HCT116 (cell line): Measurements from ENCODE around the gene MORF4L2. TPM values are rescaled to one million over a fixed set of nuclear protein-coding genes. Genes with fewer than 3 reads are reported as not detected.

Experiments used
- ATAC-seq: fragments of 200-7000 bp; cut with Tn5 transposase; 2 replicates; pipeline ENCODE4 v1.9.1; 2020; ENCODE audit warnings: mild to moderate bottlenecking, moderate library complexity
- BruUV-seq: library from RNA; stranded (reverse); fragments of 400-500 nt; replicated peaks from 2 replicates; lab custom pipeline; 2021; lab: Mats Ljungman, UMichigan
- CTCF ChIA-PET: fragments of 300-600 bp; sonication (Branson Sonifier 250); formaldehyde crosslinking; loops from one replicate; lab custom pipeline; 2021; ENCODE audit warnings: antibody characterized with exemption; lab: Charles Lee
- POLR2A ChIA-PET: fragments of 300-600, 350-600 bp; sonication (Branson Sonifier 250); formaldehyde crosslinking; loops from one replicate; lab custom pipeline; 2021; ENCODE audit warnings: antibody characterized with exemption; lab: Charles Lee
- RAD21 ChIA-PET, 2 experiments: fragments of 300-600 bp; sonication (Branson Sonifier 250); formaldehyde crosslinking; loops; one replicate each; lab custom pipeline; 2023; ENCODE audit warnings: low total read pairs in 2 of 2; ENCODE audit not compliant: uncharacterized antibody in 2 of 2, unreplicated experiment in 2 of 2, low non-redundant PET in 1 of 2; lab: Charles Lee
- DNase-seq: peaks from one replicate; pipeline ENCODE4 v3.0.0-alpha.2; 2010; ENCODE audit warnings: low read depth, low spot score
- H2AFZ ChIP-seq: fragments of 200-600 bp; shearing (Covaris generic), sonication (generic); 2 replicates; pipeline ENCODE4 v1.6.1; 2017; ENCODE audit warnings: low read depth, mixed run types, mixed read lengths, antibody characterized with exemption, low read length; ENCODE audit not compliant: poor library complexity, severe bottlenecking
- H3K27ac ChIP-seq: 2 replicates; pipeline ENCODE4 v1.5.1; 2012; ENCODE audit warnings: low read depth, low read length
- H3K27me3 ChIP-seq: fragments of 200-600 bp; sonication (generic); 2 replicates; pipeline ENCODE4 v1.6.1; 2016; ENCODE audit warnings: mixed run types, low read length, mixed read lengths; ENCODE audit not compliant: insufficient read depth
- H3K36me3 ChIP-seq, 2 experiments: fragments of 200-500 bp in 1 of 2; fragments of 200-600 bp in 1 of 2; sonication (Bioruptor generic) in 1 of 2; sonication (generic) in 1 of 2; 2 replicates each; pipeline versions ENCODE4 v1.5.1 to v1.6.1; 2014 to 2016; ENCODE audit warnings: low read length in 2 of 2, inconsistent platforms in 1 of 2, mixed read lengths in 1 of 2, mixed run types in 1 of 2; ENCODE audit not compliant: insufficient read depth in 2 of 2, control insufficient read depth in 1 of 2
- H3K4me1 ChIP-seq, 2 experiments: fragments of 200-600 bp in 1 of 2; sonication (generic) in 1 of 2; 2 replicates each; pipeline versions ENCODE4 v1.5.1 to v1.6.1; 2012 to 2017; ENCODE audit warnings: low read length in 2 of 2, inconsistent platforms in 1 of 2, mild to moderate bottlenecking in 1 of 2, mixed read lengths in 1 of 2, mixed run types in 1 of 2, moderate library complexity in 1 of 2; ENCODE audit not compliant: insufficient read depth in 2 of 2, control insufficient read depth in 1 of 2
- H3K4me2 ChIP-seq: fragments of 200-600 bp; sonication (generic); 2 replicates; pipeline ENCODE4 v1.6.1; 2017; ENCODE audit warnings: mixed run types, low read length, mixed read lengths
- H3K4me3 ChIP-seq, 2 experiments: fragments of 200-600 bp in 1 of 2; sonication (generic) in 1 of 2; replicated peaks in 1 of 2; 2 replicates each; pipeline ENCODE4 v1.5.1; 2011 to 2016; ENCODE audit warnings: low read length in 2 of 2, control low read depth in 1 of 2, low read depth in 1 of 2, mild to moderate bottlenecking in 1 of 2, mixed read lengths in 1 of 2, mixed run types in 1 of 2
- H3K79me2 ChIP-seq: fragments of 200-600 bp; sonication (generic); 2 replicates; pipeline ENCODE4 v1.6.1; 2017; ENCODE audit warnings: mild to moderate bottlenecking, mixed run types, low read length, moderate library complexity, mixed read lengths; ENCODE audit not compliant: insufficient read depth
- H3K9ac ChIP-seq: fragments of 200-600 bp; sonication (generic); 2 replicates; pipeline ENCODE4 v1.6.1; 2016; ENCODE audit warnings: low read length, mixed read lengths
- H3K9me2 ChIP-seq: fragments of 200-600 bp; sonication (generic), shearing (Covaris generic); 2 replicates; pipeline ENCODE4 v1.6.1; 2017; ENCODE audit warnings: mixed run types, mild to moderate bottlenecking, moderate library complexity; ENCODE audit not compliant: insufficient read depth
- H3K9me3 ChIP-seq, 2 experiments: fragments of 200-500 bp in 1 of 2; fragments of 200-600 bp in 1 of 2; sonication (Bioruptor generic) in 1 of 2; sonication (generic) in 1 of 2; 2 replicates each; pipeline ENCODE4 v1.6.1; 2014 to 2017; ENCODE audit warnings: low read length in 2 of 2, mixed read lengths in 2 of 2, inconsistent platforms in 1 of 2, low read depth in 1 of 2, mild to moderate bottlenecking in 1 of 2, mixed run types in 1 of 2, moderate library complexity in 1 of 2; ENCODE audit not compliant: control insufficient read depth in 1 of 2, insufficient read depth in 1 of 2
- H4K20me1 ChIP-seq: fragments of 200-600 bp; sonication (generic), shearing (Covaris generic); 2 replicates; pipeline ENCODE4 v1.6.1; 2017; ENCODE audit warnings: mixed run types, mild to moderate bottlenecking, moderate library complexity; ENCODE audit not compliant: insufficient read depth
- FOSL1 ChIP-seq: IDR thresholded peaks from 2 replicates; pipeline ENCODE4 v1.6.1; 2012; ENCODE audit warnings: low read depth
- JUND ChIP-seq: IDR thresholded peaks from 2 replicates; pipeline ENCODE4 v1.6.1; 2012
- POLR2A ChIP-seq: IDR thresholded peaks from 2 replicates; pipeline ENCODE4 v1.7.0; 2011; ENCODE audit warnings: borderline replicate concordance; ENCODE audit not compliant: insufficient read depth, insufficient read length; ENCODE audit errors: extremely low read depth
- SIN3A ChIP-seq: IDR thresholded peaks from 2 replicates; pipeline ENCODE4 v1.6.1; 2012; ENCODE audit warnings: low read depth
- SP1 ChIP-seq: IDR thresholded peaks from 2 replicates; pipeline ENCODE4 v1.6.1; 2012; ENCODE audit warnings: low read depth
- YY1 ChIP-seq: IDR thresholded peaks from 2 replicates; pipeline ENCODE4 v1.6.1; 2011; ENCODE audit warnings: low read length, low read depth, moderate library complexity, mild to moderate bottlenecking; ENCODE audit not compliant: insufficient replicate concordance; ENCODE audit errors: extremely low read depth
- ZBTB33 ChIP-seq: IDR thresholded peaks from 2 replicates; pipeline ENCODE4 v1.6.1; 2011; ENCODE audit warnings: mild to moderate bottlenecking, low read length, moderate library complexity; ENCODE audit not compliant: insufficient replicate concordance; ENCODE audit errors: extremely low read depth
- intact Hi-C: fragments of 100-400 bp; cut with micrococcal nuclease; formaldehyde crosslinking; loops from 2 replicates; pipeline ENCODE4 v1.10.0; 2022
- total RNA-seq: library from RNA; stranded (reverse); gene quantifications from one replicate; pipeline ENCODE4 v1.2.1, GENCODE V29; 2021; ENCODE audit not compliant: unreplicated experiment
- TF ChIP-seq, protein P1 (sequence below), 3 experiments: fragments of 200-600 bp in 1 of 3; sonication (generic) in 1 of 3; IDR thresholded peaks in 2 of 3; conservative IDR thresholded peaks in 1 of 3; 2 replicates each; pipeline ENCODE4 v1.5.1; 2012 to 2017; ENCODE audit warnings: low read depth in 2 of 3, low read length in 2 of 3, antibody characterized with exemption in 1 of 3, borderline replicate concordance in 1 of 3, control low read depth in 1 of 3, mild to moderate bottlenecking in 1 of 3, mixed read lengths in 1 of 3, mixed run types in 1 of 3, moderate library complexity in 1 of 3; ENCODE audit not compliant: insufficient read depth in 1 of 3
- TF ChIP-seq, protein P2 (sequence below): IDR thresholded peaks from 2 replicates; pipeline ENCODE4 v1.6.1; 2012; ENCODE audit warnings: low read depth

Gene MORF4L2
- total RNA-seq, 1 experiment from 2014 or later: 308 TPM

- intact Hi-C loops: no loop called here
- POLR2A ChIA-PET: no interaction called here
These were observed 55.4 kb downstream of the MORF4L2 start for GRCh38 chrX:103631145-103631544.

More at GRCh38 chrX:103631145-103631544, 55.4 kb downstream of the MORF4L2 start:
- H4K20me1 ChIP-seq: no peaks in the 10 kb centered on the region
- H3K27ac ChIP-seq: no peak overlapping the region
- no peaks in the 10 kb centered on the region for H3K4me1 ChIP-seq
- no peak for ATAC-seq
- H3K27me3 ChIP-seq: no peaks in the 10 kb centered on the region
- H2AFZ ChIP-seq: no peak overlapping the region
- BruUV-seq: no TSS peak
- no peak overlapping the region for H3K4me2 ChIP-seq
- no peak overlapping the region for H3K9ac ChIP-seq
- H3K79me2 ChIP-seq: no peaks in the 10 kb centered on the region
- H3K9me2 ChIP-seq: no peaks in the 10 kb centered on the region
- H3K4me3 ChIP-seq: no peak overlapping the region
- no peaks in the 10 kb centered on the region for H3K36me3 ChIP-seq
- H3K9me3 ChIP-seq: no peaks in the 10 kb centered on the region
- RAD21 ChIA-PET: no interaction called here
- CTCF ChIA-PET: no interaction called here
- TF ChIP-seq, protein P1, sequence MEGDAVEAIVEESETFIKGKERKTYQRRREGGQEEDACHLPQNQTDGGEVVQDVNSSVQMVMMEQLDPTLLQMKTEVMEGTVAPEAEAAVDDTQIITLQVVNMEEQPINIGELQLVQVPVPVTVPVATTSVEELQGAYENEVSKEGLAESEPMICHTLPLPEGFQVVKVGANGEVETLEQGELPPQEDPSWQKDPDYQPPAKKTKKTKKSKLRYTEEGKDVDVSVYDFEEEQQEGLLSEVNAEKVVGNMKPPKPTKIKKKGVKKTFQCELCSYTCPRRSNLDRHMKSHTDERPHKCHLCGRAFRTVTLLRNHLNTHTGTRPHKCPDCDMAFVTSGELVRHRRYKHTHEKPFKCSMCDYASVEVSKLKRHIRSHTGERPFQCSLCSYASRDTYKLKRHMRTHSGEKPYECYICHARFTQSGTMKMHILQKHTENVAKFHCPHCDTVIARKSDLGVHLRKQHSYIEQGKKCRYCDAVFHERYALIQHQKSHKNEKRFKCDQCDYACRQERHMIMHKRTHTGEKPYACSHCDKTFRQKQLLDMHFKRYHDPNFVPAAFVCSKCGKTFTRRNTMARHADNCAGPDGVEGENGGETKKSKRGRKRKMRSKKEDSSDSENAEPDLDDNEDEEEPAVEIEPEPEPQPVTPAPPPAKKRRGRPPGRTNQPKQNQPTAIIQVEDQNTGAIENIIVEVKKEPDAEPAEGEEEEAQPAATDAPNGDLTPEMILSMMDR (IDR thresholded peaks at IDR 0.05 in 2 of 3, conservative IDR thresholded peaks at IDR 0.05 in 1 of 3; ENCODE audit: borderline replicate concordance in 1 of 3, insufficient read depth in 1 of 3, low read depth in 2 of 3, low read length in 2 of 3): no peak
- TF ChIP-seq, protein P2, sequence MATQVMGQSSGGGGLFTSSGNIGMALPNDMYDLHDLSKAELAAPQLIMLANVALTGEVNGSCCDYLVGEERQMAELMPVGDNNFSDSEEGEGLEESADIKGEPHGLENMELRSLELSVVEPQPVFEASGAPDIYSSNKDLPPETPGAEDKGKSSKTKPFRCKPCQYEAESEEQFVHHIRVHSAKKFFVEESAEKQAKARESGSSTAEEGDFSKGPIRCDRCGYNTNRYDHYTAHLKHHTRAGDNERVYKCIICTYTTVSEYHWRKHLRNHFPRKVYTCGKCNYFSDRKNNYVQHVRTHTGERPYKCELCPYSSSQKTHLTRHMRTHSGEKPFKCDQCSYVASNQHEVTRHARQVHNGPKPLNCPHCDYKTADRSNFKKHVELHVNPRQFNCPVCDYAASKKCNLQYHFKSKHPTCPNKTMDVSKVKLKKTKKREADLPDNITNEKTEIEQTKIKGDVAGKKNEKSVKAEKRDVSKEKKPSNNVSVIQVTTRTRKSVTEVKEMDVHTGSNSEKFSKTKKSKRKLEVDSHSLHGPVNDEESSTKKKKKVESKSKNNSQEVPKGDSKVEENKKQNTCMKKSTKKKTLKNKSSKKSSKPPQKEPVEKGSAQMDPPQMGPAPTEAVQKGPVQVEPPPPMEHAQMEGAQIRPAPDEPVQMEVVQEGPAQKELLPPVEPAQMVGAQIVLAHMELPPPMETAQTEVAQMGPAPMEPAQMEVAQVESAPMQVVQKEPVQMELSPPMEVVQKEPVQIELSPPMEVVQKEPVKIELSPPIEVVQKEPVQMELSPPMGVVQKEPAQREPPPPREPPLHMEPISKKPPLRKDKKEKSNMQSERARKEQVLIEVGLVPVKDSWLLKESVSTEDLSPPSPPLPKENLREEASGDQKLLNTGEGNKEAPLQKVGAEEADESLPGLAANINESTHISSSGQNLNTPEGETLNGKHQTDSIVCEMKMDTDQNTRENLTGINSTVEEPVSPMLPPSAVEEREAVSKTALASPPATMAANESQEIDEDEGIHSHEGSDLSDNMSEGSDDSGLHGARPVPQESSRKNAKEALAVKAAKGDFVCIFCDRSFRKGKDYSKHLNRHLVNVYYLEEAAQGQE: no peak
- TF ChIP-seq ZBTB33: no peak
- no peak for TF ChIP-seq FOSL1
- no peak for TF ChIP-seq POLR2A
- no peak for TF ChIP-seq JUND
- no peak for TF ChIP-seq YY1
- TF ChIP-seq SP1: no peak
- TF ChIP-seq SIN3A: no peak
- DNase-seq: no peak
